GM10248 (cell line): ENCODE results near the gene PHAX.
"Not testable (repeated sequence)": the region's sequence is repeated elsewhere in the genome, so short reads cannot be mapped to it uniquely, and the experiment has no call there.

Experiments
- CTCF ChIA-PET: fragments of 300-600 bp; sonication (Branson Sonifier 250); formaldehyde crosslinking; extraction: SDS; loops from one replicate; lab custom pipeline; 2021; ENCODE audit warnings: antibody characterized with exemption; lab: Yijun Ruan, JAX
- POLR2A ChIA-PET: fragments of 350-650 bp; sonication (Branson Sonifier 250); formaldehyde crosslinking; extraction: SDS; loops from one replicate; lab custom pipeline; 2020; ENCODE audit warnings: antibody characterized with exemption; lab: Yijun Ruan, JAX
- DNase-seq: peaks from one replicate; pipeline ENCODE4 v3.0.0; 2012; ENCODE audit errors: extremely low spot score
- TF ChIP-seq, protein P1 (sequence below): IDR thresholded peaks from 2 replicates; pipeline ENCODE4 v1.5.1; 2012; ENCODE audit warnings: mild to moderate bottlenecking, low read depth; ENCODE audit errors: extremely low read depth, missing control alignments, control extremely low read depth

The PHAX gene

DNA sequence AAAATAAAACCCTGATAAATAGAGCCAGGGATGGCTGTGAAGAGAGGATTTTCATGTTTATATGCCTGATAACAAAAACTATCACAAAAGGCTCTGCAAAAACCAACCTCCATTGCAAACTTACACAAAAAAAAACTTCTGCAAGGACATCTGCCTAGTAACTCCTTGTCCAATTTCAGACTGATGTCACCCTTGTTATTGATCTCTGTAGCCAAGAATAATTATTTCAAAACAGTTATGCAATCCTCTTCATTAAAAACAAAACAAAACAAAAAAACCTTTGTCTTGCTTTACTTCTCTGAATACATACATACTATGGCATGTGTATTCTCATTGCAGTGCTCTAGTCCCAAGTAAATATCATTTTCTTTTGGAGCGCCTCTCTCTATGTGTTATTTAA, 49.7 kb downstream of the PHAX start:
- POLR2A ChIA-PET, result no interaction called here
- DNase-seq, result no peak
- TF ChIP-seq, protein P1, sequence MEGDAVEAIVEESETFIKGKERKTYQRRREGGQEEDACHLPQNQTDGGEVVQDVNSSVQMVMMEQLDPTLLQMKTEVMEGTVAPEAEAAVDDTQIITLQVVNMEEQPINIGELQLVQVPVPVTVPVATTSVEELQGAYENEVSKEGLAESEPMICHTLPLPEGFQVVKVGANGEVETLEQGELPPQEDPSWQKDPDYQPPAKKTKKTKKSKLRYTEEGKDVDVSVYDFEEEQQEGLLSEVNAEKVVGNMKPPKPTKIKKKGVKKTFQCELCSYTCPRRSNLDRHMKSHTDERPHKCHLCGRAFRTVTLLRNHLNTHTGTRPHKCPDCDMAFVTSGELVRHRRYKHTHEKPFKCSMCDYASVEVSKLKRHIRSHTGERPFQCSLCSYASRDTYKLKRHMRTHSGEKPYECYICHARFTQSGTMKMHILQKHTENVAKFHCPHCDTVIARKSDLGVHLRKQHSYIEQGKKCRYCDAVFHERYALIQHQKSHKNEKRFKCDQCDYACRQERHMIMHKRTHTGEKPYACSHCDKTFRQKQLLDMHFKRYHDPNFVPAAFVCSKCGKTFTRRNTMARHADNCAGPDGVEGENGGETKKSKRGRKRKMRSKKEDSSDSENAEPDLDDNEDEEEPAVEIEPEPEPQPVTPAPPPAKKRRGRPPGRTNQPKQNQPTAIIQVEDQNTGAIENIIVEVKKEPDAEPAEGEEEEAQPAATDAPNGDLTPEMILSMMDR, result no peak
- CTCF ChIA-PET, result interaction anchor here (1.3 to 1.8 kb wide), 3 partner anchors 12 to 842 kb away, joined by 3 to 4 read pairs (median 4); no protein-coding TSS in a partner anchor

DNA sequence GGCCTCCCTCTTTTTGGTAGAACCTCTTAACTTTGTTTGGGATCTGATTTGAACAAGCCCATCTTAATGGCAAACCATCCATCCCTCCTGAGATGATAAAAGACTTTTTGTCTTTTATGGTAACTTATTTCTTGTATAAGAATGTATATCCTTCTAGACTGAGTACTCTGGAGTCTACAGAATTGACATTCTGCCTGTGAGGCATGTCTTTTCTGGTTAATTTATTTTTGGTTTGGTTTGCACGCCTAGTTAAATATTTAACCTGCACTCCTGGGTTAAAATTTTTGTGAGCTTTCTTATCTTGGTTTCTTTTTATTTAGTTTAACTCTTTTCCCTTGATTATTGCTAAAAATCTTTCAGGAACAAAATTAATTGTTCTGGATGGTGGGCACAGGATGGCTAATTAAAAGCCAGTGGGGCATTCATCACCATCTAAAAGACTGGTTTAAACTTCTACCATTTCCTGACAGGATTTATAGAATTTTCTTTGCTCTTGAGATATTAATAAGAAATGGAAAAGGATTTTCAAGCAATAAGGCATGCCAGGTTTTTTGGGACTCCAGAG, 50.3 kb downstream of the PHAX start:
- ChIA-PET CTCF (interaction anchor here (1.3 to 1.5 kb wide), 2 partner anchors 13 to 25 kb away, joined by 3 to 4 read pairs; no protein-coding TSS in a partner anchor), POLR2A (no interaction called here)
- DNase-seq, result no peak
- TF ChIP-seq, protein P1, result no peak

DNA sequence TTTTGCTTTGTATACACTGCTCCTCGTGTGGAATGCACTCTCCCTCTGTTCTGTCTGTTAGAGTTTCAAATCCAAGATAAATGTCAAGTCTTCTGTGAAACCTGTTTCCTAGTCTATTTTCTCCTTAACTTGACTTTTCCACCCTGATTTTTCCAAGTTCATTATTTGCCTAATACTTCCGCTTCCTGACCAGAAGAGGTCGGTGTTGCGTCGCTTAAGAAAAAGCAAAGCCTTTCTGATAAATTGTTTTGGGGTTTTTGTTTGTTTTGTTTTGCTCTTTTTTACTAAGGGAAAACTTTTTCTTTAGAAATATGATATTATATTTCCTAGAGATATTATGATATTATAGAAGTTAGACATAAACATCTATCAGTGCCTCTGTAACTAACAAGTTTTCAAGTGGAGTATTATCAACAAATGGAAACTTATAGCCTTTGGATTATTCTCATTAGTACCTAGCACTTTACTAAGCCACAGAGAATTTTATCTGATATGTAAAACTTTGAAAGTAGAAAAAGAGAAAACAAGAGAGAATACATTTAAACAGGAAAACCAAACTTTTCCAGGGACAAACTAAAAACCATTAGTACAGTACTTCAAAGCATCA, 55.8 kb downstream of the PHAX start:
- peak; percentile 49 for DNase-seq
- POLR2A ChIA-PET, result no interaction called here
- TF ChIP-seq, protein P1, result peak; percentile 81
- CTCF ChIA-PET, result interaction anchor here (0.8 to 3.6 kb wide), 17 partner anchors 16 to 836 kb away, joined by 3 to 24 read pairs (median 5); no protein-coding TSS in a partner anchor

DNA sequence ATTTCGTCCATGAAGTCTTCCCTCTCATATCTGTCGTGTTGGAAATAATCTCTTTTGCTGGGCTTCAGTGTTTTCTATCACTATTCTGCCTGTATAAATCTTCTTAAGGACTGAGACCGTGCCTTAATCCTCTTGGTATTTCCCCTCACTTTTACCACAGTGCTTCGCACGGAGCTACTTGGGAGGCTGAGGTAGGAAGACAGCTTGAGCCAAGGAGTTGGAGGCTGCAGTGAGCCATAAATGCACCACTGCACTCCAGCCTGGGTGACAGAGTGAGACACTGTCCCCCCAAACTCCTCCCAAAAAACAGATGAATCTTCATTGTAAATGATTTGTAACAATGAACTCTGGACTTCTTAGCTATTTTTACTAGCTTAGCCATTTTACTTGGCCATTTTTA, 57.8 kb downstream of the PHAX start:
- TF ChIP-seq, protein P1, result no peak
- ChIA-PET POLR2A (no interaction called here), CTCF (interaction anchor here (0.8 to 3.6 kb wide), 12 partner anchors 11 to 834 kb away, joined by 3 to 24 read pairs (median 8); no protein-coding TSS in a partner anchor)
- DNase-seq, result no peak

DNA sequence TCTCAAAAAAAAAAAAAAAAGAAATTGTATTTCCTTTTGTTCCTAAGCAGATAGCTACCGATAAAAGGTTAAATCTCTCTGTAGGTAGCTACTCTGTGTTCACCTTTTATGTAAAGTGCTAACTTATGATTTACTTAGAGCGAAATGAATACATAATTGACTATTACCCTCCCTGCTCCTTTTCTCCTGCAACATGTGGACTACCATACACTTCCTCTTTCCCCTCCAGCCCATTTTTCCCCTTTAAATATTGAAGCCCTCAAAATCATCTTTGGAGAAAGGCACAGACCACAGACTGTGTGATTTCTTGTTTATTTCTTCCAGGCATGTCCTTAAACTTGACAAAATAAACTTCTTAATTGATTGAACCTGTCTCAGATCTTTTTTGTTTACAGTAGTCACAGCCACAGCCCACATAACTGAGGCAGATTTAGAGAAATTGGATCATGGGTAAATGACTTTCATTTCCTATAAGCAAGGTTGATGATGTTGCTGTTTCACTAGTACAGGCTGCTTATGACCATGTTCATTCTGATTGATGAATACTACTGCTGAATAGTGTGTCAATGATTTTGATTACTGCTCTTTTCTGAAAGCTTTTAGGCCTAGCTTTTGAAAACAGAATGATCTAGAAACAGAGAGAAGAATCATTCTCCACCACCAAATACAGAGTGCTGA, 59.2 kb downstream of the PHAX start:
- TF ChIP-seq, protein P1, result no peak
- DNase-seq, result peak; percentile 47
- ChIA-PET POLR2A (interaction anchor here (0.6 kb wide), 2 partner anchors 15 to 812 kb away, joined by 3 to 4 read pairs; no protein-coding TSS in a partner anchor), CTCF (interaction anchor here (1.0 to 3.6 kb wide), 5 partner anchors 18 to 171 kb away, joined by 3 to 24 read pairs (median 5); no protein-coding TSS in a partner anchor)

DNA sequence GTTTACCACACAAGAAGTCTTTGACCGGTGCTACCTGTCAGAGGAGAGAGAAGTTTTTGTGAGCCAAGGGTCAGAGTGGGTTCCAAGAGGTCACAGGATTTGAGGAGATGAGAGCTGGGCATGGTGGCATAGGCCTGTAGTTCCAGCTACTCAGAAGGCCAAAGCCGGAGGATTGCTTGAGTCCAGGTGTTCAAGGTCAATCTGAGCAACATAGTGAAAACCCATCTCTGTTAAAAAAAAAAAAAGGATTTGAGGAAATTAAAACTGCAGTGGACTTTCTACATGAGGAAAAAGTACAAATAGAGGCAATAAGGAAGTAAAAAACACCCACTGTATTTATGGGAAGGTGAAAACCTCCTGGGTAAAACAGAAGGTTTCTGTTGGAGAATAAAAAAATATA, 63.8 kb downstream of the PHAX start:
- ChIA-PET CTCF (interaction anchor here (1.0 kb wide), 1 partner anchor 125 kb away, joined by 3 read pairs; no protein-coding TSS in a partner anchor), POLR2A (no interaction called here)
- DNase-seq, result no peak
- TF ChIP-seq, protein P1, result no peak

DNA sequence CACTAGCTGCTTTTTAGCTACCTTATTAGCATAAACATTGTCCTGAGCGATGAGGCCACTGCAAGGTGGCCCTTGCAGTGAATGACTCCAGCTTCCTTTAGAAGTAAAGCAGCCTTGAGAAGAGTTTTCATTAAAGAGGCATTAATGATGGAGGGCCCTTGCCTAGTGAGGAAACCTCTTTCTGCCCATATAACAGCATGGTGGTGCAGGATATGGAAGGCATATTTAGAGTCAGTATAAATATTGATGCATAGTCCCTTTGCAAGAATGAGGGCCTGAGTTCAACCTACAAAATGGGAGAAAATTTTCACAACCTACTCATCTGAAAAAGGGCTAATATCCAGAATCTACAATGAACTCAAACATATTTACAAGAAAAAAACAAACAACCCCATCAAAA, 69.4 kb downstream of the PHAX start:
- CTCF ChIA-PET, result interaction anchor here (1.9 kb wide), 1 partner anchor 111 kb away, joined by 8 read pairs; no protein-coding TSS in a partner anchor
- POLR2A ChIA-PET, result not testable (repeated sequence)

DNA sequence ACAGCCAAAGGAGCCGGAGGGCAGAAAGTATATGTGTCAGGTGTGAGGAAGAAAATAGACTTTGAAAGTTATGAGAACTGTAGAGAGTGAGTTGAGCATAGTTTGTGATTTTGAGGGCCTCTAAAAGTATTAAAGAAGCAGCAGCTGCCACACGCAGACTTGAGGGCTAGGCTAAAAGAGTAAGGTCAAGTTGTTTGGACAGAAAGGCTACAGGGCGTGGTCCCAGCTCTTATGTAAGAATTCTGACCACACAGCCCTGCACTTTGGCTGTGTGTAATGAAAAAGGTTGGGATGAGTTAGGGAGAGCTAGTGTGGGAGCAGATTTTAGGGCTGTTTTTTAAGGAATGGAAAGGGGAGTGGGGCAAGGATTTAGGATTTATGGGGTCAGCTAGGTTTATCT, 70.9 kb downstream of the PHAX start:
- POLR2A ChIA-PET, DNase-seq: not testable (repeated sequence)
- CTCF ChIA-PET, result interaction anchor here (1.1 to 17.6 kb wide), 2 partner anchors 14 to 106 kb away, joined by 3 to 319 read pairs; partner anchors contain the start of gene LMNB1

More for the DNA sequence above, 69.4 kb downstream of the PHAX start:
- not testable (repeated sequence) for DNase-seq
